Activated naive CD4-positive, alpha-beta T cell treated with anti-CD3 and anti-CD28 coated beads, Interleukin-2, amount 10 ng/mL, durations not matched to agents 5 hours and 36 hours (primary cell): ENCODE results near the gene BEX2. TPM values are rescaled to one million over a fixed set of nuclear protein-coding genes. Genes with fewer than 3 reads are reported as not detected.

Experiments used
- total RNA-seq, 2 experiments: library from RNA; stranded (reverse); gene quantifications; one replicate each; pipeline ENCODE4 v1.2.3, GENCODE V29; 2021

BEX2 gene
- 10 to 100 TPM; 19.6 to 20.2 TPM for total RNA-seq

GRCh38 chrX:103310555-103311398 is at the start of gene BEX2:
BEX2 (minus strand) TSS chrX:103310990; CDS start chrX:103309976, 1,014 bp downstream.

GRCh38 chrX:103356130-103356798 is 45.5 kb upstream of the BEX2 start, which contains the start of gene TCEAL9:
TCEAL9 (plus strand) TSS chrX:103356506; CDS start chrX:103357685, 1,179 bp downstream.

GRCh38 chrX:103329991-103330390 is 19.2 kb upstream of the BEX2 start, which contains the start of gene TCEAL7:
TCEAL7 (plus strand) TSS chrX:103330239; CDS start chrX:103331404, 1,165 bp downstream.

GRCh38 chrX:103276581-103277002 is 34.2 kb downstream of the BEX2 start, which contains the start of gene TCEAL5:
TCEAL5 (minus strand) TSS chrX:103276750; CDS start chrX:103274563, 2,187 bp downstream.

Other genes starting within 250 kb of the BEX2 start
- not detected for gene BEX1, start 246.8 kb downstream of the BEX2 start, total RNA-seq
- not detected for gene NXF3, start 217.8 kb downstream of the BEX2 start, total RNA-seq
- gene BEX4, start 95.9 kb downstream of the BEX2 start, total RNA-seq = 10 to 100 TPM; 21.1 to 22.7 TPM
- gene TCEAL8, start 55.8 kb downstream of the BEX2 start, total RNA-seq = 10 to 100 TPM; 42.1 to 45.9 TPM
- gene TCEAL5, start 34.2 kb downstream of the BEX2 start, total RNA-seq = not detected
- not detected for gene TCEAL7, start 19.2 kb upstream of the BEX2 start, total RNA-seq
- gene TCEAL9, start 45.5 kb upstream of the BEX2 start, total RNA-seq = 1 to 10 TPM; 1.4 to 1.6 TPM
- gene BEX3, start 65.5 kb upstream of the BEX2 start, total RNA-seq = 10 to 100 TPM; 27.2 to 28.5 TPM
- gene RAB40A, start 208.5 kb upstream of the BEX2 start, total RNA-seq = under 1 TPM in 1 of 2 experiments, not detected in 1; 0.07 TPM